ENCODE measurements around the gene PNPLA1.

Gene PNPLA1

GRCh38 chr6:36276581-36277536 is 7.0 kb downstream of the PNPLA1 start:
- TF ChIP-seq CTCF (IDR thresholded peaks at IDR 0.05): no peak
- DNase-seq (ENCODE audit: low spot score): no peak
- H3K27ac ChIP-seq: no peak overlapping the region
- H3K4me3 ChIP-seq: no peak overlapping the region

GRCh38 chr6:36277946-36278470 is 8.1 kb downstream of the PNPLA1 start:
- Histone ChIP-seq H3K27ac (no peak overlapping the region), H3K4me3 (no peak overlapping the region)
- no peak for TF ChIP-seq CTCF (IDR thresholded peaks at IDR 0.05)
- DNase-seq (ENCODE audit: low spot score): no peak

GRCh38 chr6:36280467-36280866 is 10.6 kb downstream of the PNPLA1 start:
- TF ChIP-seq CTCF (IDR thresholded peaks at IDR 0.05): no peak
- Histone ChIP-seq H3K27ac (no peak overlapping the region), H3K4me3 (no peak overlapping the region)
- DNase-seq (ENCODE audit: low spot score): no peak

- Histone ChIP-seq H3K27ac (no peak overlapping the region), H3K4me3 (no peak overlapping the region)
- no peak for TF ChIP-seq CTCF (IDR thresholded peaks at IDR 0.05)
- no peak for DNase-seq (ENCODE audit: low spot score)
Measured at GRCh38 chr6:36280983-36281382, 11.1 kb downstream of the PNPLA1 start.

- H3K4me3 ChIP-seq: no peak overlapping the region
- H3K27ac ChIP-seq: no peak overlapping the region
- DNase-seq (ENCODE audit: low spot score): no peak
- no peak for TF ChIP-seq CTCF (IDR thresholded peaks at IDR 0.05)
Measured at GRCh38 chr6:36283608-36284007, 13.7 kb downstream of the PNPLA1 start.

GRCh38 chr6:36284359-36284758 is 14.5 kb downstream of the PNPLA1 start:
- H3K4me3 ChIP-seq: no peak overlapping the region
- TF ChIP-seq CTCF (IDR thresholded peaks at IDR 0.05): no peak
- no peak for DNase-seq (ENCODE audit: low spot score)
- H3K27ac ChIP-seq: no peak overlapping the region

Data from coronary artery (tissue), 2 donors.